HG02970 (cell line): ENCODE results near the gene MOGAT2.
"Not testable (repeated sequence)": the region's sequence is repeated elsewhere in the genome, so short reads cannot be mapped to it uniquely, and the experiment has no call there.

Source experiments
- ATAC-seq: cut with Tn5 transposase; IDR thresholded peaks from one replicate; pipeline ENCODE4 v1.9.1; 2021; ENCODE audit warnings: mild to moderate bottlenecking, moderate library complexity, moderate number of reproducible peaks; ENCODE audit not compliant: unreplicated experiment, low FRiP score

The MOGAT2 gene

GRCh38 chr11:75748729-75749273, 31.2 kb downstream of the MOGAT2 start:
- not testable (repeated sequence) for ATAC-seq

- ATAC-seq, result not testable (repeated sequence)
These were observed 37.3 kb downstream of the MOGAT2 start for GRCh38 chr11:75754933-75755332.

- no peak for ATAC-seq
These were observed 40.0 kb downstream of the MOGAT2 start for GRCh38 chr11:75757651-75758050.

GRCh38 chr11:75759832-75760231, 42.2 kb downstream of the MOGAT2 start:
- ATAC-seq, result no peak

- no peak for ATAC-seq
These were observed 42.6 kb downstream of the MOGAT2 start for GRCh38 chr11:75760243-75760642.

GRCh38 chr11:75760710-75761493, 43.3 kb downstream of the MOGAT2 start:
- no peak for ATAC-seq

GRCh38 chr11:75762158-75762557, 44.5 kb downstream of the MOGAT2 start:
- no peak for ATAC-seq

- no peak for ATAC-seq
These were observed 45.2 kb downstream of the MOGAT2 start for GRCh38 chr11:75762885-75763284.

- no peak for ATAC-seq
These were observed 46.2 kb downstream of the MOGAT2 start for GRCh38 chr11:75763846-75764245.

GRCh38 chr11:75765116-75765515, 47.5 kb downstream of the MOGAT2 start:
- no peak for ATAC-seq

GRCh38 chr11:75766443-75767227, 49.0 kb downstream of the MOGAT2 start:
- no peak for ATAC-seq

GRCh38 chr11:75767228-75767572, 49.6 kb downstream of the MOGAT2 start:
- no peak for ATAC-seq

GRCh38 chr11:75767793-75768111, 50.1 kb downstream of the MOGAT2 start:
- no peak for ATAC-seq

GRCh38 chr11:75768112-75768908, 50.7 kb downstream of the MOGAT2 start, which contains the start of gene DGAT2:
TSS of gene DGAT2 (plus strand) at chr11:75768778. CDS start at chr11:75768992, 214 bp downstream.
- ATAC-seq, result peak; percentile 52

- ATAC-seq, result no peak
These were observed 51.5 kb downstream of the MOGAT2 start for GRCh38 chr11:75768909-75769771.

- no peak for ATAC-seq
These were observed 52.5 kb downstream of the MOGAT2 start for GRCh38 chr11:75770102-75770501.

GRCh38 chr11:75771646-75772410, 54.2 kb downstream of the MOGAT2 start:
- no peak for ATAC-seq

GRCh38 chr11:75773595-75774353, 56.1 kb downstream of the MOGAT2 start:
- ATAC-seq, result peak; percentile 55
